Measurements from ENCODE around the gene CEP85L. TPM values are rescaled to one million over a fixed set of nuclear protein-coding genes. Genes with fewer than 3 reads are reported as not detected.

The CEP85L gene
- total and polyA plus RNA-seq, 2 donors (not counting 1 experiment from before 2014, with no cell fraction given) = 7.3 to 22.0 TPM

DNA sequence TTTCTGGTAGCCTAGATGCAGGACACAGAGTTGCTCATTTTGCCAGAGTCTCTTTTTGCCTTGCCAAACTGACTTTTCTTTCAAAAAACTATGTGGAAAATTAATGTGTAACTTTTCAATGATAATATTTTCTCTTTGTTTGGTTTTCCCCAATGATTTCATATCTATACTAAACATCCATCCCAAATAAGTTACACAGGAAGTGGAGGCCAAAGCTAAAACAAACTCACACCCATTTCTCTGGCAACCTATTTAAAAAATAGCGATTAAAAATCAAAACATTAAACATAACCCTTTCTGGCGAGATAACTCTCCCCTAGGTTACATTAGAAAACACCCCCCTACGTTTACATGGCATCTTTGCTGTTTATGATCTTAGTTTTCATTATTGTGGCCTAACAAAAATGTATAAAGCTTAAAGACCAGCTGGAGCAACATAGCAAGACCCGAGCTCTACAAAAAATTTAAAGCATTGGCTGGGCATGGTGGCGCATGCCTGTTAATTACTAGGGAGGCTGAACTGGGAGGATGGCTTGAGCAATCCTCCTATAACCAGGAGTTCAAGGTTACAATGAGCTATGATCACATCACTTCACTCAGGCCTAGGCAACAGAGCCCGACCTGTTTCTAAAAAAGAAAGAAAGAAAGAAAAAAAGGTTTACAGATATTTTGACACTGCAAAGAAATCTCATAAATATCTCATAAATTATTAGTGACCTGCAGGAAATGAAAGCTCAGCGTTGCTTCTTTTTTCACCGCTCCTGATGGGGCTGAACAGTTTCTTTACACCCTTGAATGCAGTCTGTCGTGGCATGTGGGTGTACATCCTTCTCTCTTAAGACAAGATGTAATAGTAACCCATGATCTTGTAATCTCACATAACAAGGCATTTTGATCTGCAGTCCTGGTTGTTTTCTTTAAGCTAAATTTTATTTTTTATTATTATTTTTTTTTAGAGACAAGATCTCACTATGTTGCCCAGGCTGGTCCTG is 32.8 kb upstream of the CEP85L start:
- Histone ChIP-seq H2AFZ (ENCODE audit: low read length) (no peak overlapping the region), H4K20me1 (ENCODE audit: control insufficient read depth, extremely low read depth, insufficient read depth, low read length) (no peaks in the 10 kb centered on the region), H3K9ac (ENCODE audit: insufficient read depth, low read length) (no peak overlapping the region), H3K4me2 (ENCODE audit: extremely low read depth, insufficient read depth, low read length) (no peak overlapping the region), H3K9me3 (ENCODE audit: control insufficient read depth, insufficient read depth, low read depth, low read length) (no peaks in the 10 kb centered on the region), H3K27me3 (ENCODE audit: control insufficient read depth, insufficient read depth, low read length) (no peaks in the 10 kb centered on the region), H3K27ac (ENCODE audit: insufficient read depth, low read length) (no peak overlapping the region), H3K4me3 (replicated peaks in 1 of 4; ENCODE audit: control extremely low read depth in 1 of 4, insufficient read depth in 1 of 4, low read depth in 3 of 4, low read length in 4 of 4) (no peak overlapping the region), H3K4me1 (ENCODE audit: control insufficient read depth, extremely low read depth, insufficient read depth, low read length) (no peaks in the 10 kb centered on the region), H3K79me2 (ENCODE audit: control insufficient read depth, insufficient read depth, low read length) (no peaks in the 10 kb centered on the region), H3K36me3 (ENCODE audit: control insufficient read depth, insufficient read depth, low read length) (no peaks in the 10 kb centered on the region)
- TF ChIP-seq EZH2 (IDR thresholded peaks at IDR 0.05; ENCODE audit: low read length, missing control alignments) = no peak
- DNase-seq (ENCODE audit: low read depth in 2 of 2) = no peak

DNA sequence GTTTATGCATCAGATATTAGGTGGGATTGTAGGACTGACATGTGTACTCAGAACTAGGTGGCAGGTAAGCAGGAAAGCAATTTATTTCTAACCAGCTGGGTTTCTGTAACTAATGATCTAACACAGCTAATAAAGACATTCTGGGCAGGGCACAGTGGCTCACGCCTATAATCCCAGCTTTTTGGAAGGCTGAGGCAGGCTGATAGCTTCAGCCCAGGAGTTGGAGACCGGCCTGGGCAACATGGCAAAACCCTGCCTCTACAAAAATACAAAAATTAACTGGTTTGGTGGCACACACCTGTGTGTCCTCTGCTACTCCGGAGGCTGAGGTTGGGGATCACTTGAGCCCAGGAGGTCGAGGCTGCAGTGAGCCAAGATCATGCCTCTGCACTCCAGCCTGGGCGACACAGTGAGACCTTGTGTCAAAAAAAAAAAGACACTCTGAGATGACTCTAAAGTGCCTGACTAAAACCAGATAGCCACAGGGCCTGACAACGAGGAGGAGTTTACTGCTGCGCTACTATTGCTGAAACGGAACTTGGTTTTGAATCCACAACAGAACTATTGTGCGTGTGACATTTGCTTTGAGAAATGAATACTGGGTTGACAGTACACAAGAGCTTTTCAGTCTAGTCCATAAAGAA is 29.2 kb upstream of the CEP85L start:
- TF ChIP-seq EZH2 (IDR thresholded peaks at IDR 0.05; ENCODE audit: low read length, missing control alignments) = no peak
- TF ChIP-seq, protein P1, sequence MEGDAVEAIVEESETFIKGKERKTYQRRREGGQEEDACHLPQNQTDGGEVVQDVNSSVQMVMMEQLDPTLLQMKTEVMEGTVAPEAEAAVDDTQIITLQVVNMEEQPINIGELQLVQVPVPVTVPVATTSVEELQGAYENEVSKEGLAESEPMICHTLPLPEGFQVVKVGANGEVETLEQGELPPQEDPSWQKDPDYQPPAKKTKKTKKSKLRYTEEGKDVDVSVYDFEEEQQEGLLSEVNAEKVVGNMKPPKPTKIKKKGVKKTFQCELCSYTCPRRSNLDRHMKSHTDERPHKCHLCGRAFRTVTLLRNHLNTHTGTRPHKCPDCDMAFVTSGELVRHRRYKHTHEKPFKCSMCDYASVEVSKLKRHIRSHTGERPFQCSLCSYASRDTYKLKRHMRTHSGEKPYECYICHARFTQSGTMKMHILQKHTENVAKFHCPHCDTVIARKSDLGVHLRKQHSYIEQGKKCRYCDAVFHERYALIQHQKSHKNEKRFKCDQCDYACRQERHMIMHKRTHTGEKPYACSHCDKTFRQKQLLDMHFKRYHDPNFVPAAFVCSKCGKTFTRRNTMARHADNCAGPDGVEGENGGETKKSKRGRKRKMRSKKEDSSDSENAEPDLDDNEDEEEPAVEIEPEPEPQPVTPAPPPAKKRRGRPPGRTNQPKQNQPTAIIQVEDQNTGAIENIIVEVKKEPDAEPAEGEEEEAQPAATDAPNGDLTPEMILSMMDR (conservative IDR thresholded peaks at IDR 0.05 in 1 of 2, IDR thresholded peaks at IDR 0.05 in 1 of 2; ENCODE audit: low read depth in 1 of 2, low read length in 2 of 2) = no peak
- Histone ChIP-seq H3K9ac (ENCODE audit: insufficient read depth, low read length) (no peak overlapping the region), H4K20me1 (ENCODE audit: control insufficient read depth, extremely low read depth, insufficient read depth, low read length) (no peaks in the 10 kb centered on the region), H3K79me2 (ENCODE audit: control insufficient read depth, insufficient read depth, low read length) (no peaks in the 10 kb centered on the region), H3K27ac (ENCODE audit: insufficient read depth, low read length) (no peak overlapping the region), H3K27me3 (ENCODE audit: control insufficient read depth, insufficient read depth, low read length) (no peaks in the 10 kb centered on the region), H3K4me2 (ENCODE audit: extremely low read depth, insufficient read depth, low read length) (no peak overlapping the region), H3K9me3 (ENCODE audit: control insufficient read depth, insufficient read depth, low read depth, low read length) (no peaks in the 10 kb centered on the region), H2AFZ (ENCODE audit: low read length) (no peak overlapping the region), H3K36me3 (ENCODE audit: control insufficient read depth, insufficient read depth, low read length) (no peaks in the 10 kb centered on the region), H3K4me3 (replicated peaks in 1 of 4; ENCODE audit: control extremely low read depth in 1 of 4, insufficient read depth in 1 of 4, low read depth in 3 of 4, low read length in 4 of 4) (no peak overlapping the region), H3K4me1 (ENCODE audit: control insufficient read depth, extremely low read depth, insufficient read depth, low read length) (no peaks in the 10 kb centered on the region)
- no peak for DNase-seq (ENCODE audit: low read depth in 2 of 2)

DNA sequence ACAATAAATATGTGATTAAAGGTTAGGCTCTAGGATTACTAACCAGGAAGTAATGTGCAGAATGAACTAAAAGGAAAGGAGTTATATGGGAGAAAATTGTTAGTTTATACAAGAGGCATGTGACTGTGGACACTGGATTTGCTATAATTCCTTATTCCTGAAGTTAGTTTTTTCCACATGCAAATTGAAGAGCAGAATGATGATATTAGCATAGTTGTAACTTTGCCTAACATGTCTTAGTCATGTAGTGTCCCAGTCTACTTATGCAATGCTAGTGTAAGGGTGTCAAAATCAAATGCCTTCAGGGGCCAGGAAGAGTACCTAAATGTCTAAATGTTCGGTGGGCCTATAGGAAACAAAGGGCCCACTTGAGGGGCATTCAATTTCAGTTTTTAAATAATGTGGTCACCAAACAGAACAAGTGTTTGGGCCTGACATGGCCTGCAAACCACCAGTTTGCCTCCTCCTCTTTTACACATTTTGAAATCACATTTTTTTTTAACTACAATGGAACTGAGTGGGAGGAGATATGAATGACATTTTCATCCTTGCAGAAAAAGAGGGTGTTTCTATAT is 28.0 kb upstream of the CEP85L start:
- no peaks in the 10 kb centered on the region for H3K79me2 ChIP-seq (ENCODE audit: control insufficient read depth, insufficient read depth, low read length)
- H3K9ac ChIP-seq (ENCODE audit: insufficient read depth, low read length) = no peak overlapping the region
- no peaks in the 10 kb centered on the region for H3K4me1 ChIP-seq (ENCODE audit: control insufficient read depth, extremely low read depth, insufficient read depth, low read length)
- H2AFZ ChIP-seq (ENCODE audit: low read length) = no peak overlapping the region
- peak; percentile 51 to 69 for DNase-seq (ENCODE audit: low read depth in 2 of 2)
- H3K36me3 ChIP-seq (ENCODE audit: control insufficient read depth, insufficient read depth, low read length) = no peaks in the 10 kb centered on the region
- TF ChIP-seq EZH2 (IDR thresholded peaks at IDR 0.05; ENCODE audit: low read length, missing control alignments) = no peak
- TF ChIP-seq, protein P1 (conservative IDR thresholded peaks at IDR 0.05 in 1 of 2, IDR thresholded peaks at IDR 0.05 in 1 of 2; ENCODE audit: low read depth in 1 of 2, low read length in 2 of 2) = no peak
- no peaks in the 10 kb centered on the region for H3K27me3 ChIP-seq (ENCODE audit: control insufficient read depth, insufficient read depth, low read length)
- H3K4me3 ChIP-seq (replicated peaks in 1 of 4; ENCODE audit: control extremely low read depth in 1 of 4, insufficient read depth in 1 of 4, low read depth in 3 of 4, low read length in 4 of 4) = no peak overlapping the region
- no peaks in the 10 kb centered on the region for H4K20me1 ChIP-seq (ENCODE audit: control insufficient read depth, extremely low read depth, insufficient read depth, low read length)
- no peak overlapping the region for H3K4me2 ChIP-seq (ENCODE audit: extremely low read depth, insufficient read depth, low read length)
- H3K9me3 ChIP-seq (ENCODE audit: control insufficient read depth, insufficient read depth, low read depth, low read length) = no peaks in the 10 kb centered on the region
- H3K27ac ChIP-seq (ENCODE audit: insufficient read depth, low read length) = no peak overlapping the region

Data from fibroblast of lung (primary cell).